H4 (cell line): ENCODE measurements around the gene UGT8. TPM values are rescaled to one million over a fixed set of nuclear protein-coding genes. Genes with fewer than 3 reads are reported as not detected.

Source experiments
- DNase-seq: peaks from one replicate; pipeline ENCODE4 v3.0.0-alpha.2; 2015; ENCODE audit warnings: low spot score
- total RNA-seq: library from RNA; depleted of rRNA; stranded (reverse); fragments of >200 nt; shearing (Covaris generic); gene quantifications from 2 replicates; pipeline ENCODE4 v1.2.3, GENCODE V29; 2014

Gene UGT8
- total RNA-seq, 1 experiment from 2014 or later, result 13.5 TPM

DNA sequence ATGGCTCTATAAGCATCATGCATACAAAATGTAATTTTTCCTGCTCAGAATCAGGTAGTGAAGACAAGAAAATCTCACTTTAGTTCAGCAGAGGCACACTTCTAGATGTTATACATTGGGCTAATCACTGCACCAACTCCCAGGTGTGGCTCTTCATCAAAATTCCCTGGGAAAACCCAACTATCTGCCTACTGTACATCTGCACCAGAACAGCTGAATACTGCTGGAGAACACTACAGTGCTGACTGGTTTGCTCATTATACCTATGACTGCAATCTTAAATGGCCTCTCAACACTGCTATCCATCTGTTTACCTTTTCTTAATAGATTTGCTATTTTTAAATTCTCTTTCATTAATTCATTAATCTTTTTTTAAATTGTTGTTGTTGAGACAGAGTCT, 92.0 kb downstream of the UGT8 start:
- no peak for DNase-seq

DNA sequence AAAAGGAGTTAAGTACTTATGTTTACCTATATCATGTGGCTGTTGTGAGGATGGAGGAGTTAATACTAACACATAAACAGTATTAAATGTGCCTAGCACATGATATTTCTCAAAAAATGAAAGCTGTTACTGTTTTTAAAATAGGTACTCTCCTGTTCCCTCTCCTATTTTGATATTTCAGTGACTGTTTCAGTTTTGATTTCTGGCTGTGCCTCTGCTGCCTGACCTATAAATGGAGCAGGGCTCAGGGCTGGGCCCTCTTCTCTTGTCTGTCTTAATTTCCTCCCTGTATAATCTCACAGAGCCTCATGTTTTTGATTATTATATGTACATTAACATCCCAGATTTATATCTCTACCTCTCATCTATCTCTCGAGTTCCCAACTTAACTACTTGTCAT, 93.3 kb downstream of the UGT8 start:
- no peak for DNase-seq

- DNase-seq, result no peak
Observed at GRCh38 chr4:114692958-114693357, 94.4 kb downstream of the UGT8 start.

DNA sequence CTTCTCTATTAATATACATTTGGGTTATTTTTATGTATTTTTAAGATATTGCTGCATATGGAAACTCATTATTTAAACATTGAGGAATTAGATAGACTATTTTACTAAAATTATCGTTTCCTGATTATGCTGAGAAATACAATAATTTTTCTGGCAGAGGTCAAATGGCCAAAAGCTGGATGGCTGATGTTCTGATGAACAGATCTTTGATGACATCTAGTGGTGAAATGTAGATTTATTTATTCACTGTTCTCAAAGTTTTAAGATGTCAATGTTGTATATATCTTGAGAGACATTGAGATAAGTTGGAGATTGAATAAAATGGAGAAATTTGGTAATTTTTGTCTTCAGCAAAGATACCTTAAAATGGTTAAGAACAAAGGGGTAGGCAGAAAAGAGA, 96.2 kb downstream of the UGT8 start:
- DNase-seq, result peak; percentile 22

- no peak for DNase-seq
Observed at GRCh38 chr4:114698231-114698630, 99.6 kb downstream of the UGT8 start.

DNA sequence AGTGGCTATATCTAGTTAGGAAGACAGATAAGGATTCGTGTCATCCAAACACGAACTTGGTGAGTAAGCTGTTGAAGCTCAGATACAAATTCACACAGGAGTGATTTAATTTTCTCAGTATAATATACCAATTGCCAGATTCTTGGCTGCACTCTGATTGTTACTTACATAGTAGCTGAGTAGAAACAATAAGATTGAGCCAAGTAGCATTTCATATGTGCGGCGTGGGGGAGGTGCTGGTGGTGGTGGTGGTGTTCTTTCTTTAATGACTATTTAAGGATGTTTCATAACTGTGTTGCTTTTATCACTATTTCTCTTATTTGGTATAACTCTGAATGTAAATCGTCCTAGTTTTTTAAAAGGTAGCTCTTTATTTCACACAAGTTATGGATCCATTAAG, 102.9 kb downstream of the UGT8 start:
- no peak for DNase-seq

DNA sequence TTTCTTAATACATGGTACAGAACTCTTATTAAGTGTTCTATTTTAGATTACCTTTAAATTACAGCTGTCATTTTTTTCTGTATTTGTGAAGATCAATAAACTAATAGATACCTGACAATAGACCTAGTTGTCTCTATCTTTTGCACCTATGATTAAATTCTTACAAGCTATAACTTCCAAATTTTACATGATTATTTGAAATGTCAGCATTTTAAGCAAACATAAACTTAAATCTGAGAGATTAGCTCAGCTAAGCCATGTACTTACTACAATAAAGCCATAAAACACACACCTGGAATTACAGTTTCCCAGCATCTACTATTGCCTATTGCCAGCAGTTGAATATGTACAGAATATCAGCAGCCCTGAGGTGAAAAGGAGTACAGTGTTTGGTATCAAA, 118.8 kb downstream of the UGT8 start:
- DNase-seq, result no peak

DNA sequence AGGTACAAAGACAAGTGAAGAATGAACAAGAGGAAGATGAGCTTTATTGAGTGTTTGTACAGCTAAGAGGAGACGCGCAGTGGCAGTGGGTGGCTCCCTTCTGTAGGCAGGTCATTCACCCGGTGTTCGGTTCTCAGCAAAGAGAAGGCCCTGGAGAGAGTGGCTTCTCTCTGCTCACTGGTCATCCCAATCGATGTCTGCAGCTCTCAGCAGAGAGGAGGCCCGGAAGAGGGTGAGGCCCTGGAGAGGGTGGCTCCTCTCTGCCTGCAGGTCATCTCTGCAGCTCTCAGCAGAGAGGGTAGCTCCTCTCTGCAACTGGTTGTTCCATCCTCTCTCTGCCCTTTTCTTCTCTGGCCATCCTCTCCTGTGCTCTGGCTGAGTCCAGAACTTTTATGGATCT, 126.5 kb downstream of the UGT8 start:
- DNase-seq, result no peak

- no peak for DNase-seq
Observed at GRCh38 chr4:114727461-114727860, 128.9 kb downstream of the UGT8 start.
